Parathyroid adenoma (tissue), 2 donors: ENCODE data around the gene CAPN5.

Experiments used
- H2AFZ ChIP-seq: fragments of 300-600 bp; sonication (generic); one replicate; pipeline ENCODE4 v1.7.0; 2017; ENCODE audit warnings: antibody characterized with exemption, mild to moderate bottlenecking
- H3K27ac ChIP-seq: fragments of 300-600 bp; sonication (generic); one replicate; pipeline ENCODE4 v1.7.0; 2017
- H3K27me3 ChIP-seq: fragments of 300-600 bp; sonication (generic); one replicate; pipeline ENCODE4 v1.7.0; 2017; ENCODE audit warnings: low read length; ENCODE audit not compliant: control insufficient read depth, insufficient read depth
- H3K36me3 ChIP-seq: fragments of 300-600 bp; sonication (generic); one replicate; pipeline ENCODE4 v1.7.0; 2017; ENCODE audit warnings: low read length; ENCODE audit not compliant: control insufficient read depth, insufficient read depth
- H3K4me1 ChIP-seq: fragments of 300-600 bp; sonication (generic); one replicate; pipeline ENCODE4 v1.7.0; 2017; ENCODE audit warnings: control low read depth
- H3K4me2 ChIP-seq: fragments of 300-600 bp; sonication (generic); one replicate; pipeline ENCODE4 v1.7.0; 2017; ENCODE audit warnings: low read length
- H3K4me3 ChIP-seq: fragments of 300-600 bp; sonication (generic); one replicate; pipeline ENCODE4 v1.7.0; 2017; ENCODE audit warnings: low read depth, low read length
- H3K79me2 ChIP-seq: fragments of 300-600 bp; sonication (generic); one replicate; pipeline ENCODE4 v1.7.0; 2017; ENCODE audit warnings: control low read depth
- H3K9ac ChIP-seq: fragments of 300-600 bp; sonication (generic); one replicate; pipeline ENCODE4 v1.7.0; 2017; ENCODE audit warnings: mild to moderate bottlenecking
- H3K9me3 ChIP-seq: fragments of 300-600 bp; sonication (generic); one replicate; pipeline ENCODE4 v1.7.0; 2017; ENCODE audit warnings: low read length; ENCODE audit not compliant: control insufficient read depth
- TF ChIP-seq, protein P1 (sequence below): fragments of 300-600 bp; sonication (generic); IDR thresholded peaks from one replicate; pipeline ENCODE4 v1.7.0; 2017; ENCODE audit warnings: antibody characterized with exemption, mild to moderate bottlenecking
- donor health status: primary hyperparathyroidism.

The CAPN5 gene

GRCh38 chr11:77149716-77150392, 83.1 kb downstream of the CAPN5 start:
- Histone ChIP-seq H3K9me3 (no peaks in the 10 kb centered on the region), H3K4me3 (no peak overlapping the region), H3K27ac (no peak overlapping the region), H3K36me3 (no peaks in the 10 kb centered on the region), H3K27me3 (no peaks in the 10 kb centered on the region), H3K79me2 (no peaks in the 10 kb centered on the region), H3K4me2 (no peak overlapping the region), H2AFZ (no peak overlapping the region), H3K4me1 (no peaks in the 10 kb centered on the region), H3K9ac (no peak overlapping the region)
- TF ChIP-seq, protein P1, sequence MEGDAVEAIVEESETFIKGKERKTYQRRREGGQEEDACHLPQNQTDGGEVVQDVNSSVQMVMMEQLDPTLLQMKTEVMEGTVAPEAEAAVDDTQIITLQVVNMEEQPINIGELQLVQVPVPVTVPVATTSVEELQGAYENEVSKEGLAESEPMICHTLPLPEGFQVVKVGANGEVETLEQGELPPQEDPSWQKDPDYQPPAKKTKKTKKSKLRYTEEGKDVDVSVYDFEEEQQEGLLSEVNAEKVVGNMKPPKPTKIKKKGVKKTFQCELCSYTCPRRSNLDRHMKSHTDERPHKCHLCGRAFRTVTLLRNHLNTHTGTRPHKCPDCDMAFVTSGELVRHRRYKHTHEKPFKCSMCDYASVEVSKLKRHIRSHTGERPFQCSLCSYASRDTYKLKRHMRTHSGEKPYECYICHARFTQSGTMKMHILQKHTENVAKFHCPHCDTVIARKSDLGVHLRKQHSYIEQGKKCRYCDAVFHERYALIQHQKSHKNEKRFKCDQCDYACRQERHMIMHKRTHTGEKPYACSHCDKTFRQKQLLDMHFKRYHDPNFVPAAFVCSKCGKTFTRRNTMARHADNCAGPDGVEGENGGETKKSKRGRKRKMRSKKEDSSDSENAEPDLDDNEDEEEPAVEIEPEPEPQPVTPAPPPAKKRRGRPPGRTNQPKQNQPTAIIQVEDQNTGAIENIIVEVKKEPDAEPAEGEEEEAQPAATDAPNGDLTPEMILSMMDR: no peak

- Histone ChIP-seq H3K27ac (no peak overlapping the region), H3K79me2 (no peaks in the 10 kb centered on the region), H3K4me1 (no peaks in the 10 kb centered on the region), H3K36me3 (no peaks in the 10 kb centered on the region), H3K9me3 (no peaks in the 10 kb centered on the region), H3K9ac (no peak overlapping the region), H3K4me3 (no peak overlapping the region), H3K4me2 (no peak overlapping the region), H2AFZ (no peak overlapping the region), H3K27me3 (no peaks in the 10 kb centered on the region)
- TF ChIP-seq, protein P1: no peak
These were observed 84.1 kb downstream of the CAPN5 start for GRCh38 chr11:77150836-77151235.

DNA sequence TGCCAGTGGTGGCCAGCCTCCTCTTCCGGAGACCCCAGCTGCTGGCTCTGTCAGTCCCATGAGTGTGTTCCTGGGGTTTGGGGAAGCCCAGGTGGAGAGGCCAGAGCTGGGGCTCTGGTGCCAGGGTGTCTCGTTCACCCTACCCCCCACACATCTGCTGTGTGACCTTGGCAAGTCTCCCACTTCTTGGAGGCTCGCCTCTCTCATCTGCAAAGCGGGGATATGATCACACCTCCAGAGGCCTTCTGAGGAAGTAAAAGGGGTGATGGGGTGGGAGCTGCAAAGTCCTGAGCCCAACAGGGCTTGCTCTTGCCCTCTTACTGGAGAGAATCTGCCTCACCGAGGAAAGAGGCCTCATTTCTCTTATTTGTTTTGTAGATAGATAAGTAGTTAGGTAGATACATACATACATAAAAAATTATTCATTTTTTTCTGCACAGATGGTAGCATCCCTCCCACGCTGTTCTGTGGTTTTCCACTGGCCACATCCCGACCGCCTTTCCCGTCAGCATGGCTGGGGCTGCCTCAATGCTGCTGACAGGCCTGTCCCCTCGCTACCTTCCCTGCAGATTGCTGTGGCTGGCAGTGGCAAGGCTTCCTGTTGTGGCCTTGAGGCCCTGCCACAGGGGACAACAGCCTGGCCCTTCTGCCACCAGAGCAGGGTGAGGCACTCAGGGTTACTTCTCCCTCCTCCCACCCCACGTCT, 85.2 kb downstream of the CAPN5 start:
- Histone ChIP-seq H2AFZ (no peak overlapping the region), H3K36me3 (no peaks in the 10 kb centered on the region), H3K9ac (no peak overlapping the region), H3K4me2 (no peak overlapping the region), H3K79me2 (no peaks in the 10 kb centered on the region), H3K9me3 (no peaks in the 10 kb centered on the region), H3K4me3 (no peak overlapping the region), H3K27ac (no peak overlapping the region), H3K4me1 (no peaks in the 10 kb centered on the region), H3K27me3 (no peaks in the 10 kb centered on the region)
- TF ChIP-seq, protein P1: no peak

- Histone ChIP-seq H3K9me3 (no peaks in the 10 kb centered on the region), H3K9ac (no peak overlapping the region), H3K4me2 (no peak overlapping the region), H3K27me3 (no peaks in the 10 kb centered on the region), H3K36me3 (no peaks in the 10 kb centered on the region), H3K4me1 (no peaks in the 10 kb centered on the region), H3K79me2 (no peaks in the 10 kb centered on the region), H2AFZ (no peak overlapping the region), H3K4me3 (no peak overlapping the region), H3K27ac (no peak overlapping the region)
- TF ChIP-seq, protein P1: no peak
These were observed 86.1 kb downstream of the CAPN5 start for GRCh38 chr11:77152846-77153245.
